Astrocyte of the hippocampus (primary cell): ENCODE data around the gene STX4.
"Not testable (repeated sequence)": the region's sequence is repeated elsewhere in the genome, so short reads cannot be mapped to it uniquely, and the experiment has no call there.

Experiments
- DNase-seq: peaks from one replicate; pipeline ENCODE4 v3.0.0; 2011; ENCODE audit warnings: low read depth, low spot score

The STX4 gene

GRCh38 chr16:30998852-30999761 lies 34.3 kb upstream of the STX4 start:
- peak; percentile 48 for DNase-seq

GRCh38 chr16:31000671-31001382 lies 32.5 kb upstream of the STX4 start:
- DNase-seq = no peak

- DNase-seq = no peak
These were observed 31.7 kb upstream of the STX4 start for GRCh38 chr16:31001507-31002249.

GRCh38 chr16:31002250-31002700 lies 31.1 kb upstream of the STX4 start:
- no peak for DNase-seq

DNA sequence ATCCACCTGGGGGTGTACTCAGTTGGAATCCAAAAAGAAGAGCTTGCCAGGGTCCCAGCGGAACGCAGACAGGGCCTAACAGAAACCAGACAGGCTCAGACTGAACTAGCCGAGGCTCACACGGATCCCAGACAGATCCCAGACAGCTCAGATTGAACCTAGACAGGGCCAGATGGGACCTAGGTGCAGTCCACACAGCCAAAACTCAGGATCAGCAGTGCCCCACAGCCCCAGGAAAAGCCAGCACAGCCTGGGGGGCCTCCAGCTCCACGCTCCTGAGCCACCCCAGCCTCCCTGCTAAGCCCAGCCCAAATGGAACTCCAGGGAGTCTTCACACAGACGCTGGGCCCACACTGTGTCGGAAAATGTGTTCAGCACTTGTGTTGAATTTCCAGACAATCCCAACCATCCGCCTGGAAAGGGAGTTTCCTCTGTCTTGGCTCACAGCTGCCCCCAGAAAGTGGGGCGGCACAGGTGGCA lies 30.5 kb upstream of the STX4 start:
- no peak for DNase-seq

- DNase-seq = no peak
These were observed 29.6 kb upstream of the STX4 start for GRCh38 chr16:31003744-31004143.

DNA sequence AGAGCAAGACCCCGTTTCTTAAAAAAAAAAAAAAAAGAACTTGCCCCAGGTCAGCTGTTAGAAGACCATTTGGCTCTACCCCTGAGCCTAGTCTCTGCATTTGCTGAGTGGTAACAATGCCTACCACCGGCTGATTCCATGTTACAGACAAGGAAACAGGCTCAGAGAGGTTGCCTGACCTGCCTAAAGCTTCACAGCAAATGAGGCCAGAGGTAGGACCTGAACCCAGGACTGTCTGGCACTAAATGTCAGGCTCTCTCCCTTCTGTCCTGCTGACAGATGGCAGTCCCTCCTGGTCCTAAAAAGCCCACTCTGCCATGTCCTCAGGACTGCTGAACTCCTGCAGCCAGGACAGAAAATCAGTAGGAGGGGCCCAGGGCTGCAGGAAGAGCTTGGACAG lies 28.7 kb upstream of the STX4 start:
- DNase-seq = no peak

GRCh38 chr16:31005350-31006085 lies 27.8 kb upstream of the STX4 start:
- DNase-seq = no peak

DNA sequence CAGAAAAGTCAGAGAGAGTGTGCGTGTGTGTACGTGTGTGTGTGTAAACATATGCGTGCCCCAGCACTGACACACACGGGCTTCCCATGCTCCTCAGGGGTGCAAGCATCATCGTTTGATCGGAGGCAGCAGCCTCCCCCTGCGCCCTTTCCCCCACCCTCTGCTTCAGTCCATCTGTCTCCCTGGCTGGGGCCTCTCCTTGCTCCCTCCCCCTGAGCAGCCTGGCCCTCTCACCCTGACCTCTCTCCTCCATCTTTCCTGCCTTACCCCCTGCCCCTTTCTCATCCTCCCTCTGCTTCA lies 27.3 kb upstream of the STX4 start:
- DNase-seq = no peak

DNA sequence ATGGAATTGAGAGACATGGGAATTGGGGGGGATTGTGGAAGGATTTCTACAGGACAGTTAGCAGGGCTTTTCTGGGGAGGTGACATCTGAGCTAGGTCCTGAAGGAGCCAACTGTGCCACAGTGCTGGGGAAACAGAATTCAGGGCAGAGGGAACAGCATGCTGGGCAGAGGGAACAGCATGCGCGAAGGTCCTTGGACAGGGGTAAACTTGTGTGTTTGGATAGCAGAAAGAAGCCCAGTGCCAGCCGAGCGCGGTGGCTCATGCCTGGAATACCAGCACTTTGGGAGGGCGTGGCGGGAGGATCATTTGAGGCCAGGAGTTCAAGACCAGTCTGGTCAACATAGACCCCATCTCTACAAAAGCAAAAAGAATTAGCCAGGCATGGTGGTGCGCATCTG lies 26.8 kb upstream of the STX4 start:
- no peak for DNase-seq

DNA sequence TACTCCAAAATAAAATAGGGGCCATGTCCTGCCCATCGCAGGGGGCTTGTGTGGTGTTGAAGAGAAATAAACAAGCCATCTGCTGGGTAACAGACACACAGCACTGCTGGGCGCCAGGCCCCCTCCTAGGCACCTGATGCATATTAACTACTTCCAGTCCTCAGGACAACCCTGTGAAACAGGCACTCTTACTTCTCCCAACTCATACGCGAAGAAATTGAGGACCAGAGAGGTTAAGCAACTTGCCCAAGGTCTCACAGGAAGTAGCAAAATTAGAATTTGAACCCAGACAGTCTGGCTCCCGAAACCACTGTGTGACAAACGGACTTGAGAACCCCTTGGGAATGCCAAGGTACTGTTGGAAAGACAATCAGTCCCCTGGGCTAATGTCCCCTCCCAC lies 25.7 kb upstream of the STX4 start:
- DNase-seq = no peak

- peak; percentile 91 for DNase-seq
These were observed 25.2 kb upstream of the STX4 start for GRCh38 chr16:31008149-31008548.

DNA sequence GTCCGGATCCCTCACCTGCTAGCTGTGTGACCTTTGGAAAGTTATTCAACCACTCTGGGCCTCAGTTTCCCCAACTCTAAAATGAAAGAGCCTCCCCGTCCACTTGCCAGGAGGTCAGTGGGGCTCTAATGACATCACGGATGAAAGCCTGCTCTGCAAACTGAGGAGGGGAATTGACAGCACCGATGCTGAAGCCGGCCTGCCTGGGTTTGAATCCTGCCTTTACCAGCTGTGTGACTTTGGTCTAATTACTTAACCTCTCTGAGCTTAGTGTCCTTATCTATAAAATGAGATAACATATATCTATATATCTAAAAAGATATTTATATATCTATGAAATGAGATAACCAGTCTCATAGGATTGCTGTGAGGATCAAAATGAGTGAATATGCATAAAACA lies 24.8 kb upstream of the STX4 start:
- DNase-seq = no peak

DNA sequence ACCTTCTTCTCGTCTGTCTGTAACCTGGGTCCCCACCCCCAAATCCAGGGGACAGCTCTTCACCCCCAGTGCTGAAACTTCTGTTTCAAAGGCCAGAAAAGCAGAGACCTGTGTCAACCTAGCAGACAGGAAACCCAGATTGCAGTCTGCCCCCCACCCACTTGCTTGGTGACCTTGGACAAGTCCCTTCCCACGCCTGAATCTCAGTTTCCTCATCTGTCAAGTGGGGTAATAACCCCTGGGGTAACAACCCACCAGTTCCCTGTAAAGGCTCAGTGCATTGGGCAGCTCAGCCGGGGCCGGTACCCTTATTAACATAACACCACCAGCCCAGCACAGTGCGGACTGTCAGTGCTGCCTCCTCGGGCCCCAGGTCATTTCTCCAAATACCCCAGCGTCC lies 24.2 kb upstream of the STX4 start:
- DNase-seq = no peak

DNA sequence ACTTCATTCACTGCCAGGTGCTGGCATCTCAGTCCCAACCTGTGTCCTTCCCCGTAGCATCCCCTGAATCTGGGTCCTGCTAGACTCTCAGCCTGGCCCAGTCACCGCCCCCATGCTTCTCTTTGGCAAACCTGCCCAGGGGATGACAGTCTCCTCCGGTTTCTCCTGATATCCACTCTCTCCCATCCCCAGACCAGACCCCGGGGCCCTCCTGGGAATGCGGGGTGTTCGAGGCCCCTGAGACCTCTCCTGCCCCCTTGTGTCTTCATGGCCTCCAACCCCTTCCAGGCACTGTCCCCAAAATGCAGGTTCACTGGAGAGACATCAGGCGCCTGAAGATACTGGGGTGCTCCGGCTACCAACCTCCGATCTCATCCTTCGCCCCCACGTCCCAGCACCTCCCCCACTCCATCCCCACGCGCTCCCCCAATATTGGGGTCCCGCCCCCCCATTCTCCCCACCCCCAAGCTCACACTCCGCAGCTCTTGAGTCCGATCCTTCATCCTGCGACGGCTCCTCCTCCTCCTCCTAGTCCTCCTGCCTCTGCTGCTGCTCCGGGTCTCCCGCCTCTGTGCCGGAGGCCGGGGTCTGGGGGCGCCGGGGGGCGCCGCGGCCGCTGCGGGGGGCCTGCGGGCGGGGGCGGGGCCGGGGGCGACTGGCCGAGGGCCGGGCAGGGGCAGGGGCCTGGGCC lies 23.3 kb upstream of the STX4 start:
- DNase-seq = peak; percentile 37

GRCh38 chr16:31010585-31011325 lies 22.6 kb upstream of the STX4 start, which contains the start of gene STX1B:
Gene STX1B (minus strand): TSS chr16:31010638. CDS start chr16:31010396, 242 bp downstream.
- DNase-seq = peak; percentile 85

DNA sequence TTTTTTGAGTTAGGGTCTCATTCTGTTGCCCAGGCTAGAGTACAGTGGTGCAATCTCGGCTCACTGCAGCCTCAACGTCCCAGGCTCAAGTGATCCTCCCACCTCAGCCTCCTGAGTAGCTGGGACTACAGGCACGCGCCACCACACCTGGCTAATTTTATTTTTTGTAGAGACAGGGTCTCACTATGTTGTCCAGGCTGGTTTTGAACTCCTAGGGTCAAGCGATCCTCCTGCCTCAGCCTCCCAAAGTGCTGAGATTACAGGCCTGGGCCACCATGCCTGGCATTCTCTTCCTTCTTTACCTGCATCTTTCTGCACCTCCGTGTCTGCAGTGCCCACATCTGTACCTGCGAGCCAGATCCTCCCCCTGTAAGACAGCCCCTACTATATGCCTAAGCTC lies 21.5 kb upstream of the STX4 start:
- not testable (repeated sequence) for DNase-seq

- DNase-seq = not testable (repeated sequence)
These were observed 20.1 kb upstream of the STX4 start for GRCh38 chr16:31013292-31013691.

- DNase-seq = no peak
These were observed 17.3 kb upstream of the STX4 start for GRCh38 chr16:31016018-31016417.

- not testable (repeated sequence) for DNase-seq
These were observed 15.6 kb upstream of the STX4 start for GRCh38 chr16:31017756-31018155.
